Retinal pigment epithelial cell (primary cell): Measurements from ENCODE around the gene TMEM45A.

Experiments
- DNase-seq: peaks from one replicate; pipeline ENCODE4 v3.0.0-alpha.2; 2010; ENCODE audit warnings: low read depth
- H3K4me3 ChIP-seq: 2 replicates; pipeline ENCODE4 v1.5.1; 2011; ENCODE audit warnings: mild to moderate bottlenecking, low read length, control low read depth, moderate library complexity
- CTCF ChIP-seq: conservative IDR thresholded peaks from 2 replicates; pipeline ENCODE4 v1.5.1; 2011; ENCODE audit warnings: low read depth, low read length, control low read depth, inconsistent platforms

TMEM45A gene

GRCh38 chr3:100523050-100523760 lies 30.8 kb downstream of the TMEM45A start:
- no peak for TF ChIP-seq CTCF
- DNase-seq, result no peak
- no peak overlapping the region for H3K4me3 ChIP-seq

GRCh38 chr3:100525753-100526612 lies 33.6 kb downstream of the TMEM45A start:
- TF ChIP-seq CTCF, result no peak
- no peak overlapping the region for H3K4me3 ChIP-seq
- DNase-seq, result no peak

GRCh38 chr3:100526613-100527346 lies 34.4 kb downstream of the TMEM45A start:
- no peak for TF ChIP-seq CTCF
- no peak overlapping the region for H3K4me3 ChIP-seq
- DNase-seq, result no peak

GRCh38 chr3:100527347-100527735 lies 34.9 kb downstream of the TMEM45A start:
- H3K4me3 ChIP-seq, result no peak overlapping the region
- no peak for DNase-seq
- TF ChIP-seq CTCF, result no peak

- no peak overlapping the region for H3K4me3 ChIP-seq
- TF ChIP-seq CTCF, result no peak
- DNase-seq, result no peak
Observed at GRCh38 chr3:100531093-100531492, 38.7 kb downstream of the TMEM45A start.

GRCh38 chr3:100532411-100532810 lies 40.0 kb downstream of the TMEM45A start:
- DNase-seq, result no peak
- H3K4me3 ChIP-seq, result no peak overlapping the region
- no peak for TF ChIP-seq CTCF
